ENCODE results near the gene PKP3.

PKP3 gene

GRCh38 chr11:371051-371450 lies 23.0 kb upstream of the PKP3 start:
- H3K4me3 Mint-ChIP-seq: peak overlapping the region in 1 of 2 donors; percentile 66
- H3K9me3 Mint-ChIP-seq: no peaks in the 10 kb centered on the region
- H3K27ac Mint-ChIP-seq: no peak overlapping the region
- ATAC-seq (no peak), DNase-seq (no peak)
- peaks cover 52% of the 10 kb centered on the region for H3K27me3 Mint-ChIP-seq
- H3K4me1 Mint-ChIP-seq: peaks cover 39% of the 10 kb centered on the region

- no peak overlapping the region for H3K4me3 Mint-ChIP-seq
- no peak for ATAC-seq
- no peak for DNase-seq
- peaks cover 43% of the 10 kb centered on the region for H3K27me3 Mint-ChIP-seq
- peaks cover 39% of the 10 kb centered on the region for H3K4me1 Mint-ChIP-seq
- no peaks in the 10 kb centered on the region for H3K9me3 Mint-ChIP-seq
- H3K27ac Mint-ChIP-seq: no peak overlapping the region
These were observed 22.1 kb upstream of the PKP3 start for GRCh38 chr11:371716-372590.

- Mint-ChIP-seq H3K4me1 (peaks cover 34% of the 10 kb centered on the region), H3K4me3 (no peak overlapping the region), H3K27me3 (peaks cover 32% of the 10 kb centered on the region), H3K27ac (no peak overlapping the region), H3K9me3 (no peaks in the 10 kb centered on the region)
- ATAC-seq: no peak
- no peak for DNase-seq
These were observed 20.9 kb upstream of the PKP3 start for GRCh38 chr11:372809-373715.

DNA sequence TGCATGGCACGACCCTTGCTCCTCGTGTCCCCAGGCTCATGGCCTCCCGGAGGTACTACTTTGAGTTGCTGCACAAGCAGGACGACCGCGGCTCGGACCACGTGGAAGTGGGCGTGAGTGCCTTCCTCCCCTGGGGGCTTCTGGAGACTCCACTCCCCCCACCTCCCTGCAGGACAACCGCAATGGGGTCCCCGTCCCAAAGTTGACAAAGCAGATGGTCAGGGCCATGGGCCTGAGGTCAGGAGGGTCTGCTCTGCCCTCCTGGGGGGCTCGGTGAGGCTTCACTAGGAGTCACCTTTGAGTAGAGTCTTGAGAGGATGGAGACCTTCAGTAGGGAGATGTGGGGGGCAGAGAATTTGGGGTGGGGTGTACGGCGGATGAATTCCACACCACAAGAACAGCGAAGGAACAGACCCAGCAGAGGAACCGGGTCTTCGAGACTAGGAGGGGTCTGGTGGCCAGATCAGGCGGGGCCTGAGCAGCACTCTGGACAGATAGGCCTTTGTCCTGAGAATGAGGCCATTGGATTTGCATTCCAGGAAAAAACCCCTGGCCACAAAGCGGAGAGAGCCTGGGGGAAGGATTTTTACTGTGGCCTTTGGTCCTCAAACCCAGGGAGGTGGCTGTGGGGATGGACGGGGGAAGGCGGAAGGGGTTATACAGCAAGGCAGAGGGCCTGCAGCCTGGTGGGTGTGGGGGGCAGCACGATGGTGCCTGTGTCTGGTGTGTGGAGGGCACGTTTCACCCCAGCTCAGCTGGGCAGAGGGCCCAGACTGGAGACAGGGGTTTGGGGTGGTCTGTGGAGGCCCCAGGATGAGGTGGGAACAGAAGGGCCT lies 20.1 kb upstream of the PKP3 start:
- DNase-seq (no peak), ATAC-seq (no peak)
- peaks cover 27% of the 10 kb centered on the region for H3K4me1 Mint-ChIP-seq
- peak overlapping the region in 1 of 2 donors; percentile 91 for H3K27ac Mint-ChIP-seq
- H3K4me3 Mint-ChIP-seq: no peak overlapping the region
- H3K27me3 Mint-ChIP-seq: peaks cover 23% of the 10 kb centered on the region
- H3K9me3 Mint-ChIP-seq: no peaks in the 10 kb centered on the region

- ATAC-seq: no peak
- Mint-ChIP-seq H3K27me3 (peaks cover 18% of the 10 kb centered on the region), H3K27ac (no peak overlapping the region)
These were observed 18.7 kb upstream of the PKP3 start for GRCh38 chr11:375065-376025.

DNA sequence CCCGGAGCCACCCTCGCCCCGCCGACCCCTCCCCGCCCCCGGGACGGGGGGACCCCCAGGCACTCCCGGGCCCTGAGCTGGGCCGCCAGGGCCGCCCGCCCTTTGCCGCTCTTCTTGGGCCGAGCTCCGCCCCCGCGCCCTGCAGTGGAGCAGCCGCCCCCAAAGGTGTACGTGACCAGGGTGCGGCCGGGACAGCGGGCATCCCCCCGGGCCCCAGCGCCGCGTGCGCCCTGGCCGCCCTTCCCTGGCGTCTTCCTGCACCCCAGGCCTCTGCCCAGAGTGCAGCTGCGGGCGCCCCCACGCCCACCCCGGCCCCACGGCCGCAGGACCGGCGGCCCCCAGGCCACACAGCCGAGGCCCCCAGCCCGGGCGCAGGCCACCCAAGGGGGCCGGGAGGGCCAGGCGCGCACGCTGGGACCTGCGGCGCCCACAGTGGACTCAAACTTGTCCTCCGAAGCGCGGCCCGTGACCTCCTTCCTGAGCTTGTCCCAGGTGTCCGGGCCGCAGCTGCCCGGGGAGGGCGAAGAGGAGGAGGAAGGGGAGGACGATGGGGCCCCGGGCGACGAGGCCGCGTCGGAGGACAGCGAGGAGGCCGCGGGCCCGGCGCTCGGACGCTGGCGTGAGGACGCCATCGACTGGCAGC lies 17.4 kb upstream of the PKP3 start:
- no peak overlapping the region for H3K4me3 Mint-ChIP-seq
- H3K9me3 Mint-ChIP-seq: no peaks in the 10 kb centered on the region
- DNase-seq (no peak), ATAC-seq (peak; percentile 47)
- peaks cover 5% of the 10 kb centered on the region for H3K27me3 Mint-ChIP-seq
- peaks cover 14% of the 10 kb centered on the region for H3K4me1 Mint-ChIP-seq
- no peak overlapping the region for H3K27ac Mint-ChIP-seq

More at GRCh38 chr11:375065-376025, 18.7 kb upstream of the PKP3 start:
- H3K4me1 Mint-ChIP-seq: peaks cover 23% of the 10 kb centered on the region
- H3K9me3 Mint-ChIP-seq: no peaks in the 10 kb centered on the region
- H3K4me3 Mint-ChIP-seq: no peak overlapping the region
- DNase-seq: no peak

GRCh38 chr11:377174-377865 lies 16.7 kb upstream of the PKP3 start:
- peaks cover 6% of the 10 kb centered on the region for H3K27me3 Mint-ChIP-seq
- no peak overlapping the region for H3K27ac Mint-ChIP-seq
- H3K4me1 Mint-ChIP-seq: peaks cover 13% of the 10 kb centered on the region
- ATAC-seq (no peak), DNase-seq (no peak)
- H3K9me3 Mint-ChIP-seq: no peaks in the 10 kb centered on the region
- H3K4me3 Mint-ChIP-seq: no peak overlapping the region

GRCh38 chr11:377883-378500 lies 16.0 kb upstream of the PKP3 start:
- Mint-ChIP-seq H3K9me3 (no peaks in the 10 kb centered on the region), H3K4me1 (peaks cover 15% of the 10 kb centered on the region), H3K27ac (no peak overlapping the region), H3K27me3 (peaks cover 7% of the 10 kb centered on the region), H3K4me3 (no peak overlapping the region)
- no peak for DNase-seq
- no peak for ATAC-seq

- Mint-ChIP-seq H3K27ac (no peak overlapping the region), H3K27me3 (peaks cover 7% of the 10 kb centered on the region), H3K4me1 (peaks cover 12% of the 10 kb centered on the region), H3K4me3 (no peak overlapping the region), H3K9me3 (no peaks in the 10 kb centered on the region)
- ATAC-seq (no peak), DNase-seq (no peak)
These were observed 14.6 kb upstream of the PKP3 start for GRCh38 chr11:379205-380094.

GRCh38 chr11:380095-380480 lies 13.9 kb upstream of the PKP3 start:
- H3K4me3 Mint-ChIP-seq: no peak overlapping the region
- no peak overlapping the region for H3K27ac Mint-ChIP-seq
- peaks cover 7% of the 10 kb centered on the region for H3K27me3 Mint-ChIP-seq
- no peak for ATAC-seq
- DNase-seq: no peak
- H3K9me3 Mint-ChIP-seq: no peaks in the 10 kb centered on the region
- peaks cover 12% of the 10 kb centered on the region for H3K4me1 Mint-ChIP-seq

GRCh38 chr11:380491-380890 lies 13.5 kb upstream of the PKP3 start:
- Mint-ChIP-seq H3K27me3 (peaks cover 7% of the 10 kb centered on the region), H3K9me3 (no peaks in the 10 kb centered on the region), H3K4me1 (peaks cover 12% of the 10 kb centered on the region), H3K4me3 (no peak overlapping the region), H3K27ac (no peak overlapping the region)
- no peak for ATAC-seq
- no peak for DNase-seq

GRCh38 chr11:380996-381395 lies 13.0 kb upstream of the PKP3 start:
- Mint-ChIP-seq H3K27ac (no peak overlapping the region), H3K4me3 (no peak overlapping the region), H3K9me3 (no peaks in the 10 kb centered on the region), H3K27me3 (peaks cover 7% of the 10 kb centered on the region), H3K4me1 (peaks cover 12% of the 10 kb centered on the region)
- ATAC-seq (no peak), DNase-seq (no peak)

Data from stimulated activated naive CD8-positive, alpha-beta T cell treated with anti-CD3 and anti-CD28 coated beads, Interleukin-15, amount 100 ng/mL, for 72 hours (primary cell).